K562 (cell line): ENCODE results near the gene UIMC1. TPM values are rescaled to one million over a fixed set of nuclear protein-coding genes. Genes with fewer than 3 reads are reported as not detected.

Experiments used
- polyA plus RNA-seq, 8 experiments: library from polyadenylated mRNA; depleted of rRNA in 4 of 8; stranded (reverse) in 5 of 8; unstranded in 3 of 8; fragments of >200 nt; fragmentation: Nextera tagmentation in 2 of 8; fragmentation: Illumina TruSeq in 1 of 8; extraction: Ambion mirVana in 2 of 8; extraction: Trizol in 1 of 8; gene quantifications; 2 replicates each; pipeline versions ENCODE4 v1.2.1 to v1.2.3, GENCODE V29; 2011 to 2014; ENCODE audit warnings: inconsistent platforms in 1 of 8, missing spikeins in 1 of 8
- total RNA-seq, 7 experiments: library from RNA; depleted of rRNA in 6 of 7; stranded (reverse); fragments of >200 nt in 6 of 7; fragmentation: Illumina TruSeq in 2 of 7; extraction: Trizol in 2 of 7; gene quantifications; 2 replicates each; pipeline versions ENCODE4 v1.2.1 to v1.2.3, GENCODE V29; 2011 to 2021; ENCODE audit warnings: low replicate concordance in 1 of 7

UIMC1 gene
- total and polyA plus RNA-seq, 9 of the 15 experiments (the other 6 are each of a cell fraction or from before 2014, with no cell fraction given): 14.9 to 51.7 (median 36.8) TPM

Other genes with a start within 250 kb of the UIMC1 start
- not detected in 2 replicates for gene UNC5A, start 196.2 kb downstream of the UIMC1 start, total RNA-seq (2014; rRNA removed)
- not detected in 2 replicates for gene UNC5A, start 196.2 kb downstream of the UIMC1 start, total RNA-seq (2014; rRNA removed; fragmentation: Illumina TruSeq; extraction: Trizol)
- gene UNC5A, start 196.2 kb downstream of the UIMC1 start, total RNA-seq (2015; rRNA removed; fragmentation: Illumina TruSeq; extraction: Trizol): not detected in 2 replicates
- gene UNC5A, start 196.2 kb downstream of the UIMC1 start, total RNA-seq (2021): not detected in 2 replicates
- gene UNC5A, start 196.2 kb downstream of the UIMC1 start, polyA plus RNA-seq (2011; rRNA removed): not detected in 2 replicates
- not detected in 2 replicates for gene UNC5A, start 196.2 kb downstream of the UIMC1 start, polyA plus RNA-seq (2014; fragmentation: Illumina TruSeq; extraction: Trizol)
- not detected for gene UNC5A, start 196.2 kb downstream of the UIMC1 start, polyA plus RNA-seq (2014; fragmentation: Nextera tagmentation; extraction: Ambion mirVana)
- not detected in 2 replicates for gene UNC5A, start 196.2 kb downstream of the UIMC1 start, polyA plus RNA-seq (2014; rRNA removed)
- gene HK3, start 107.4 kb downstream of the UIMC1 start, total RNA-seq (2014; rRNA removed): 0.08 TPM in 1 of 2 replicates, not detected in the other
- not detected in 2 replicates for gene HK3, start 107.4 kb downstream of the UIMC1 start, total RNA-seq (2014; rRNA removed; fragmentation: Illumina TruSeq; extraction: Trizol)
- gene HK3, start 107.4 kb downstream of the UIMC1 start, total RNA-seq (2015; rRNA removed; fragmentation: Illumina TruSeq; extraction: Trizol): not detected in 2 replicates
- gene HK3, start 107.4 kb downstream of the UIMC1 start, total RNA-seq (2021): 0.16 TPM in 1 of 2 replicates, not detected in the other
- not detected in 2 replicates for gene HK3, start 107.4 kb downstream of the UIMC1 start, polyA plus RNA-seq (2011; rRNA removed)
- gene HK3, start 107.4 kb downstream of the UIMC1 start, polyA plus RNA-seq (2014; fragmentation: Illumina TruSeq; extraction: Trizol): not detected in 2 replicates
- not detected for gene HK3, start 107.4 kb downstream of the UIMC1 start, polyA plus RNA-seq (2014; fragmentation: Nextera tagmentation; extraction: Ambion mirVana)
- not detected in 2 replicates for gene HK3, start 107.4 kb downstream of the UIMC1 start, polyA plus RNA-seq (2014; rRNA removed)
- 19.5 and 29.8 TPM in 2 replicates for gene ZNF346, start 15.9 kb upstream of the UIMC1 start, total RNA-seq (2014; rRNA removed)
- gene ZNF346, start 15.9 kb upstream of the UIMC1 start, total RNA-seq (2014; rRNA removed; fragmentation: Illumina TruSeq; extraction: Trizol): 20.1 and 23.1 TPM in 2 replicates
- gene ZNF346, start 15.9 kb upstream of the UIMC1 start, total RNA-seq (2015; rRNA removed; fragmentation: Illumina TruSeq; extraction: Trizol): 20.8 and 21.8 TPM in 2 replicates
- 20.5 and 21.1 TPM in 2 replicates for gene ZNF346, start 15.9 kb upstream of the UIMC1 start, total RNA-seq (2021)
- 21.7 and 24.6 TPM in 2 replicates for gene ZNF346, start 15.9 kb upstream of the UIMC1 start, polyA plus RNA-seq (2011; rRNA removed)
- gene ZNF346, start 15.9 kb upstream of the UIMC1 start, polyA plus RNA-seq (2014; fragmentation: Illumina TruSeq; extraction: Trizol): 24.8 and 25.1 TPM in 2 replicates
- gene ZNF346, start 15.9 kb upstream of the UIMC1 start, polyA plus RNA-seq (2014; fragmentation: Nextera tagmentation; extraction: Ambion mirVana): 1 to 10 TPM; 5.0 to 6.5 TPM
- 16.8 and 20.2 TPM in 2 replicates for gene ZNF346, start 15.9 kb upstream of the UIMC1 start, polyA plus RNA-seq (2014; rRNA removed)
- 19.1 and 25.8 TPM in 2 replicates for gene FGFR4, start 80.1 kb upstream of the UIMC1 start, total RNA-seq (2014; rRNA removed)
- 2.5 and 5.2 TPM in 2 replicates for gene FGFR4, start 80.1 kb upstream of the UIMC1 start, total RNA-seq (2014; rRNA removed; fragmentation: Illumina TruSeq; extraction: Trizol)
- 7.5 and 7.8 TPM in 2 replicates for gene FGFR4, start 80.1 kb upstream of the UIMC1 start, total RNA-seq (2015; rRNA removed; fragmentation: Illumina TruSeq; extraction: Trizol)
- 32.2 and 35.4 TPM in 2 replicates for gene FGFR4, start 80.1 kb upstream of the UIMC1 start, total RNA-seq (2021)
- gene FGFR4, start 80.1 kb upstream of the UIMC1 start, polyA plus RNA-seq (2011; rRNA removed): 14.8 and 21.0 TPM in 2 replicates
- 7.0 and 15.9 TPM in 2 replicates for gene FGFR4, start 80.1 kb upstream of the UIMC1 start, polyA plus RNA-seq (2014; fragmentation: Illumina TruSeq; extraction: Trizol)
- under 1 TPM; 0.76 to 0.89 TPM for gene FGFR4, start 80.1 kb upstream of the UIMC1 start, polyA plus RNA-seq (2014; fragmentation: Nextera tagmentation; extraction: Ambion mirVana)
- 17.9 and 24.9 TPM in 2 replicates for gene FGFR4, start 80.1 kb upstream of the UIMC1 start, polyA plus RNA-seq (2014; rRNA removed)
- 27.7 and 29.5 TPM in 2 replicates for gene NSD1, start 127.0 kb upstream of the UIMC1 start, total RNA-seq (2014; rRNA removed)
- gene NSD1, start 127.0 kb upstream of the UIMC1 start, total RNA-seq (2014; rRNA removed; fragmentation: Illumina TruSeq; extraction: Trizol): 36.7 and 45.4 TPM in 2 replicates
- 39.1 TPM in 2 replicates for gene NSD1, start 127.0 kb upstream of the UIMC1 start, total RNA-seq (2015; rRNA removed; fragmentation: Illumina TruSeq; extraction: Trizol)
- 51.0 and 54.3 TPM in 2 replicates for gene NSD1, start 127.0 kb upstream of the UIMC1 start, total RNA-seq (2021)
- gene NSD1, start 127.0 kb upstream of the UIMC1 start, polyA plus RNA-seq (2011; rRNA removed): 13.9 and 15.7 TPM in 2 replicates
- 20.9 and 24.7 TPM in 2 replicates for gene NSD1, start 127.0 kb upstream of the UIMC1 start, polyA plus RNA-seq (2014; fragmentation: Illumina TruSeq; extraction: Trizol)
- 1 to 10 TPM; 3.8 to 5.5 TPM for gene NSD1, start 127.0 kb upstream of the UIMC1 start, polyA plus RNA-seq (2014; fragmentation: Nextera tagmentation; extraction: Ambion mirVana)
- gene NSD1, start 127.0 kb upstream of the UIMC1 start, polyA plus RNA-seq (2014; rRNA removed): 12.4 and 15.8 TPM in 2 replicates